ENCODE results near the gene MBD2.
"Not testable (repeated sequence)": the region's sequence is repeated elsewhere in the genome, so short reads cannot be mapped to it uniquely, and the experiment has no call there.

Gene MBD2

DNA sequence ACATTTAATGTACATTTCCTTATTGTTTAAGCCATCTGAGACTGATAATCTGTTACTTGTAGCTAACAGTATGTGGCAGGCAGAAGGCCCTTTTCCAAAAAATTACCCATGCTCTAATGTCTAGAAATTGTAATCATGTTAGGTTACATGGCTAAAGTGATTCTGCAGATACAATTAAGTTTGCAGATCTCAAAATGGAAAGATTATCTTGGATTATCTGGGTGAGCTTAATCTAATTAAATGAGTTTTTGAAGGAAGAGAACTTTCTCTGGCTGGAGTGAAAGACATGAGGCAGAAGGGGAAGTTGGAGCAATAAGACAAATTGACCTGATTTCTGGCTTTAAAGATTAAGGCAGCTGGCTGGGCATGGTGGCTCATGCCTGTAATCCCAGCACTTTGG is 76.3 kb downstream of the MBD2 start:
- no peak for DNase-seq

DNA sequence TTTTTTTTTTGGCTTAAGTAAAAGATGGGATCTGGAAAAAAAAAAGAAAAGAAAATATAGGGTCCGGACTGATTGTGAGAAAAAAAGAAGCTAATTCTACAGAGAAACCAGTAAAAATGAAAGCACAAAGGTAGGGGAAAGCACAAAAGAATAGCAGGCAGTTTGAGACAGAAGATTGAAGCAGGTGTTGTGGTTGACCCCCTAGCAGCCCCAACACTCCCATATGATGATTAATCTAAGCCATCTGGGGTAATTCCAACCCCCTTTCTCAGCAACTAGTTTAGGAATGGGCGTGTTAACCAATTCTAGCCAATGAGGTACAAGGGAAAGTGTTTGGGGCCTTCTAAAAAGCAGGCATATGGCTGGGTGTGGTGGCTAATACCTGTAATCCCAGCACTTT is 77.0 kb downstream of the MBD2 start:
- DNase-seq: no peak

DNA sequence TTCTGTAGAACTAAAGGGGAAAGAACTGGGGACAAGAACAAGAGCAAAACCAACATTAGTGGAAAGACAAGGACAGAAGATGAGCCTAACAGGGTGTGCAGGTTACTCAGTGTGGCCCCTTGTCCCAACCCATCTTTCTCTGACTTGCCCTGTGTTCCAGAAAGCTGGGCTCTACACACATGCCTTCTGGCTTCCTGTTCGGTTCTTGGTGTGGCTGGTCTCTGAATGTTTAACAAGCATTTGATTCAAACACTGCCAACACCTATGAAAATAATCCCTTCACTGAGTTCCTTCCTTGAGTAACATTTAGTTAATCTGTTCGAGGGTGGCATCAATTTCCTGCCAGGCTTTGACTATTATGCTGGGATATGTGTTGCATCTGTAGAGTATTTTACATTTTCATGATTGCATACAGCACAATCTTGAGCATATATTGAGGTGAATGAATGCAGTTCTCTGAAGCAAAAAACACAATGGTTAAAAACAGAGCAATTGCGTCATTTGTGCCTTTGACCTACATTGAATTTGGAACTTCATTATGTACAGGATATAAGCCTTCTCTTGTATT is 83.3 kb downstream of the MBD2 start:
- no peak for DNase-seq

DNA sequence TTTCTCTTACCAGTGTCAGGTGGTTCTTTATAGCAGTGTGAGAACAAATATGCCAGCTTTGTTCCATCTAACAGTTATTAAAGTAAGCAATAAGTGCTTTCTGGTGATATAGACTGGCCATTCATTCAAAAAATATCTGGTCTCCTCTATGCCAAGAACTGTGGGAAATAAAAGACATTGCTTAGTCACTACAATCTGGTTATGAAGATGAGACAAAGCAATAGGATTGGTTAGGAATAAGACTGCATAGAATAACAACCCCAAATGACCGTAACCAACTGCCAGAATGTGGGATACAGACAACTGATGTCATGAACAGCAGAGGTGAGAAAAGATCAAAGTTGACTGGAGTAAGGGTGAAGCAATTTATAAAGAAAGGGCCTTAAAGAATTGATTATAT is 83.8 kb downstream of the MBD2 start:
- DNase-seq: no peak

DNA sequence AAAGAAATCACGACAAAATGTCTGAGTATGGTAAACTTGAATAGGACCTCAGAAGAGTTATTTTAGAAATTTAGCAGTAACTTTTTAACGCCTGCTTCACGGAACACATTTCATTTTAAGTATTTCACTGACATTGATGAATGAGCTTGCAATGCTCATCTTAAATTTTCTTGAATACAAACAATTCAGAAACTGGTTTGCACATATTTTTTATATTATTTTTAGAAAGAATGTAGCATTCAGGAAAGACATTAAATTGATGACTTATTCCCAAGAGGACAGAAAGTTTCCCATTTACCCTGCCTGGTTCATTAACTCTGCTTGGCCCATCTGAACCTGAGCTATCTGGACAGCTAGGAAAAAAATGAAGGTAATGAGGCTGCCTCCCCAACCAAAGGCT is 89.3 kb downstream of the MBD2 start:
- DNase-seq: no peak

DNA sequence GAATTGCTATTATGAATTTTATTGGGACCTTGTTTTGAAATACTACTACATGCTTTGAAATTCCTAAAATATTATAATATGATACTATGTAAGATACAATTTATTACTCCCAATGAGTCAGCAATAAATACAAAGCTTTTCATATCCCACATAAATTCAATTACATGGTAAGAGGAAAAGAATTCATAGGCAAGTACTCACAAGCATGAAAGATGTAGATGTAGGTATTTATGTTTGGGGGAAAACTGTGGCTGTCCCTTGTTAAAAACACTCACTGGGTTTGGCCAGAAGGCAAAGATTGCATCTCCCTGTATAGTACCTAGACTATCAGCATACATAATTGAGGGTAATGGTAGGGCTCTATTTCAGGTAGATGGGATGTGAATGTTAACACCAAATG is 90.4 kb downstream of the MBD2 start:
- DNase-seq: no peak

DNA sequence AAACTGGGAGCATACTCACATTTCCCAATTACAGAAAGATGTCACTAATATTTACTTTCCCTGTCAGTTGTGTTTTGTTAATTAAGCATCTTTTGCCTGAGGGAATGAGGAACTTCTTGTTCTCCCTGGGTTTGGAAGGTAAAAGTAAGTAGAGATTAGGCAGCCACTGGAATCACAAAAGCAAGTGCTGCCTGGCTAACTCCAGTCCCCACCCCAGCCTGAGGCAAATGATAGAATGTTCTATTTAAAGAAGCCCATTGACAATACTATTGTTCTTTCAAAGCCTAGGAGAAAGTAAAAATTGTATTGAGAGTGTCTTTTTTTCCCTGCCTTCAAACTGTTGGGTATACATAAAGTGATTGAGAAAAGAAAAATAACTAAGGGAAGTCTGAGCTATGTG is 93.8 kb downstream of the MBD2 start:
- no peak for DNase-seq

DNA sequence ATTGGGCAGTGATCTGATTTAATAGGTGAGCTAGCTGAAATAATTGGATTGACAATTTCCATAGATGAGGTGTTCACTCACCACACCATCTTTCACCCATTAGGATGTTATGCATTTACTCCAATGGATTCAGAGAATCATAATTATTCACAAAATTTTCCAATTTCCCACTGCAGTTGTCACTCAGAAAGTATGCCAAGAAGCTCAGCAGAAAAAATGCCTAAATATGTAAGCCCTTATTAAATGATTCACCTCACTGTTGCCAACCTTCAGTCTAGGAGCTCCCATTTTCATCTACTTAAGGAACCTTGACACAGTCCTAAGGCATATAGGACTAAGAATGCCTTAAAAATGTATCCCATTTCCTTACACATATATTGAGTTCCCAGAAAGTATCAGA is 94.3 kb downstream of the MBD2 start:
- no peak for DNase-seq

DNA sequence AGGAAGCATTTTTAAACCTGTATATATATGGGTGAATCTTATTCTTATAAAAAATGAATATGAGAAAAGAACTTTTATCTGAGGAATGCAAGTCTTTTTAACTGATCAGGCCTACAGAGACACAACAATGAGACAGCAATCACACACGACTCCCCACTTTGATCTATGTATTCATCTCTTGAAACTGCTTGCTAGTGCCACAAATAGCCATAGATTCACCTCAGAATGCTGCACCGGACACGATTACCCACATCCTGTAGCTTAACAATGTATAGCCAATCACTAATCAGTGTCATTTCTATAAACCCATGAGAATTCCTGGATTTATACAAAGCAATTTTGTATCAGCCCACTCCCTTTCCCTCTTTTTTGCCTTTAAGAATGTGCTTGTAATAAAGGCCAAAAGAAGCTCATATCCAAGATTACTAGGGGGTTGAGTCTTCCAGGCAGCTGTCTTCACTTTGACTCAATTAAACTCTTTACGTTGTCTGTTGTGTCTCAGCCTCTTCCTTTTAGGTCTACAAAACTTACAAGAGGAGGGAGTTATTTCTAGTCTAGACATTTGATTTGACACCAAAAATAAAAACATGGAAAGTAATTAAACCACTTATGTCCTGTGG is 94.9 kb downstream of the MBD2 start:
- DNase-seq: no peak

DNA sequence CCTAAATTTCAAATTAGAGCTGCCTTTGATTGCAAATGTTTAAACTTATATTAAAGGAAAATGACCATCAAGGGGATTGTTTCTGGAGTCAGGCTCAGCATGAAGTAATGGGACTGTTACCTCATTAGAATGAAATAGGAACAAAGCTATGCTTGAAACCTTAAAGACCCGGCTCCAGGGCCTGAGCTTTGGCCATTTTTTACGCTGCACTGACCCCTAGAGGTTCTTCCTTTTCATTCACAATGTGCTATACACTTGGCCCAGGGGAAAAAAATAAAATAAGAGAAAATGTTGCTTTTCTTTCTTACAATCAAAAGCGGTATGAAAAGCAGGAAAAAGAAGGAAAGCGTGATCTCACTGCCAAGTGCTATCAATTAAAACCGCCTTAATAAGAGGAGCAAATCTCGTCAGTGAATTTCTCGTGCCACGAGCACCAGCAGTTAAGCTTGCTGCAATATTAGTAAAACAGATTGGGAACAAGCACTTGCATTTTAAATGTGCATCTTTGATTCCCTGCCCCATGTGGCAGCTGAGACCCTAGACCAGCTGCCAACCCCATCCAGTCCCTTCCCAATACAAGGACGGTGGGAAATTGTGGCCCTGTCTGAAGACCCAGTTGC is 96.6 kb downstream of the MBD2 start:
- DNase-seq: peak; percentile 62

DNA sequence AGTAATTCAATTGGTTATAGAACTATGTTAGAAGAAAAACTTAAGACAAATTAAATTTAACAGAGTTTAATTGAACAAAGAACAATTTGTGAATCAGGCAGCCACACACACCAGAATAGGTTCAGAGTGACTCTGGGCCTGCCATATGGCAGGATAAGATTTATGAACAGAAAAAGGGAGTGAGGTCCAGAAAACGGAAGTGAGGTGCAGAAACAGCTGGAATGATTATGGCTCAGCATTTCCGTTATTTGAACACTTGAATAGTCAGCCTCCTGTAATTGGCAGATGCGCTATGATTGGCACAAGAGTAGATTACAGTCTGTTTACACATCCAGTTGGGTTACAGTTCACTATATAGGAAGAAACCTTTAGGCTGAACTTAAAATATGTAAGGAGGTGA is 99.0 kb downstream of the MBD2 start:
- peak; percentile 7 for DNase-seq

DNA sequence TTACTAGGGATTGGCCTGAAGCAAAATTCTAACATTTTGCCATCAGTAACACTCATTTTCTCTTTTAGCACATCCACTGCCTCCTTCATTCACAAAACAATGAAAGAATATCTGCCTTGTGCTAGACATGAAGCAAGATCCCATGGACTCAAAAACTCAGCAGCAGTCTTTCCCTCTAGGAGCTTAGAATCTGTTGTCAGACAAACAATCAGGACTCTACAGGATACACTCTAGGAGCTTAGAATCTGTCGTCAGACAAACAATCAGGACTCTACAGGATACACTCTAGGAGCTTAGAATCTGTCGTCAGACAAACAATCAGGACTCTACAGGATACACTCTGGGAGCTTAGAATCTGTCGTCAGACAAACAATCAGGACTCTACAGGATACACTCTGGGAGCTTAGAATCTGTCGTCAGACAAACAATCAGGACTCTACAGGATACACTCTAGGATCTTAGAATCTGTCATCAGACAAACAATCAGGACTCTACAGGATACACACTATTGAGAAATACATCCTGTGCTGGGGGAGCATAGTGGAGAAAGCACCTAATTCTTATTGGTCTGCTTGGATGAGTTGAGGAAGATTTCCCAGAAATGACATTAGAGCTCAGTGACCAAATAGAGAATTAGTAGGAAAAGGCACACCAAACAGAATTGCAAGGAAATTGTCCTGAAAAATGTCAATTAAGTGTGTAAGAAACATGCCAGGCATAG is 100.6 kb downstream of the MBD2 start:
- DNase-seq: not testable (repeated sequence)

DNA sequence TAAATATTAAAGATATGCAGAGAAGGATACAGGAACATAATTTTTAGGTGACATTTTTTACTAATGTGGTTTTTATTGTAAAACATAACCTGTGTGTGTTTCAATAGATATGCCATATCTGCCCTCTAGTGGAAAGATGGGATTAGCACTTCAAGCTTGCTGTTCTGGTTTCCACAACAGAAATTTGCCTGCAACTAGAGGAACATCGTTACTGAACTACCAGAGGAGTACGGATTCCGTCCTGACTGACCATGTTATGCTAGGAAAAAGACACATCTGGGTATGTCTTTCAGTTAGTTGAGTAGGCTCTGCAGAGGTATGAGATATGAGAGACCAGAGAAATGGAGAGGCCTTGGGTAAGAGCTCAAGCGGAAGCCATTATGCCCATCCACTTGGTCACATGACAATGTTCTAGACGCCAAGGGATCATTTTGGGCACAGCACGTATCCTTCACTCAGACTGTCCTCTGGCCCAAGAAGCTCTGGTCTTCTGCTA is 104.9 kb downstream of the MBD2 start:
- DNase-seq: peak; percentile 53

DNA sequence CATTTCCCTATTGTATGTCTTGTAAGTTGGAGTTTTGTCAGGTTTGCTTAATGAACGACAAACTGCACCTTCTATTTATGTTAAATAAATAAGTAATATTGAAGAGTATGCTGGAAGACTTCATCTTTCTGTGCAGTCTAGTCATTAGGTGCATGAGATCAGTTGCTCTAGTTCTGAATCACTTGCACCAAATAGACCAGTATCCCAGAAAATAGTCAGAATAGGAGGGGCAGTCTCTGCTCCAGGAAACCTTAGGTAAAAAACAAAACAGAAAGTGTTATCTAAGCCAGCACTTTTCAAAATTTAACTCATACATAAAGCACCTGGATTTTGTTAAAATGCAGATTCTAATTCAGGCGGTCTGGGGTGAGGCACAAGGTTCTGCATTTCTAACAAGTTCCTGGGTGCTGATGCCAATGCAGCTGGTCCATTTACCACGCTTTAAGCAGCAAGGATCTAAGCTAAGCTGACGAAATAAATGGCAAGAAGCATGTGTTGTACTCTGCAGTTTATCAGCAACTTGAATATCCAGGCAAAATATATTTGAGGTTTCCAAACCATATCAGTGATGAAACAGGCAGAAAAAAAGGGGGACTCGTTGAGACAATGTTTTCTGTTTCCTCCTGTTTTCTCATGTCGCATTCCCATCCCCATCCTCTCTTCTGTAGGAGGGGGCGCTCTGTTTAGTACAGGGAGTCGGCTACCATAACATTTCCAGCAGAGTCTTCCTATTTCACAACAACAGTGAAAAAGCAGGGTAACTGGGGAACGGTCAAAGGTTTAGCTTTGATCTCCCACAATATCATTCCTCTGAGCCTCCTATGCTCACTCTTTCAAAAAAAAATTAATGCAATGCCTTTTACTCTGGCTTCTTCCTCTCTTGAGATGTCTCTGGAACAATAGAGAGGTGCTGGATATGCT is 106.4 kb downstream of the MBD2 start:
- no peak for DNase-seq

DNA sequence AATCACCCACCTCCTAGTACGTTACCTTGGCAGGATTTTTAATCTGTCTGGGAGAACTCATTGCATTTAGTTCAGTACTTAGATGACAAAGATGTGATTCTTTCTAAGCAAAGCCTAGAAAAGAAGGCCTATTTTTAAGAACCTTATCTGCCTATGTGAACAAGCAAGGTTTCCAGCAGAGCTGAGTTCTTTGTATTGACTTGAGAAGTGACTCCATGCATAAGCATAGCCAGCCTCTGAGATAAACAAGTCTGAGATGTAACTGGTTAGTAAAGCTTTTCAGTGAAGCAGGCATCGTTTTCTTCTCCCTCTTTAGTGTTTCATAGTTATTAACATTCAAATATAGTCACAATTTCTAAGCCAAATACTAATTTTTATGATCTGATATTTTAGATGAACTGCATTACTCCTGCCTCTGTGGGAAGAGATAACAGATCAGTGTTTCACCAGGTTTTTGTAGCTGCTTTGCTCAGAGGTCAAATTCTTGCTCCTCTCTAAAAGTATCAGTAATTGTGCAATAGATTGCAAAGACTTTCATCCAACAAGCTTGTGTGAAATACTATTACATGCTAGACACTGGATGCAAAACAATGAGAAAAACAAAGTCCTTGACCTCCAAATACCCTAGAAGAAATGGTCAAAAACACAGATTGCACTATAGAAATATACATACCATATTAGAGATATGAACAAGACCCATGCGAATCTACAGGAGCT is 107.8 kb downstream of the MBD2 start:
- DNase-seq: no peak

DNA sequence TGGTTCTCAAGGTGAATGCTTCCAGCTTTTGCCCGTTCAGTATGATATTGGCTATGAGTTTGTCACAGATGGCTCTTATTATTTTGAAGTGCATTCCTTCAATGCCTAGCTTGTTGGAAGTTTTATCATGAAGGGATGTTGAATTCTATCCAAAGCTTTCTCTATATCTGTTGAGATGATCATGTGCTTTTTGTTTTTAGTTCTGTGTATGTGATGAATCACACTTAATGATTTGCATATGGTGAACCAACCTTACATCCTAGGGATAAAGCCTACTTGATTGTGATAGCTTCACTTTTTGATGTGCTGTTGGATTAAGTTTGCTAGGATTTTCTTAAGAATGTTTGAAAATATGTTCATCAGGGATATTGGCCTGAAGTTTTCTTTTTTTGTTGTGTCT is 112.1 kb downstream of the MBD2 start:
- no peak for DNase-seq

DNA sequence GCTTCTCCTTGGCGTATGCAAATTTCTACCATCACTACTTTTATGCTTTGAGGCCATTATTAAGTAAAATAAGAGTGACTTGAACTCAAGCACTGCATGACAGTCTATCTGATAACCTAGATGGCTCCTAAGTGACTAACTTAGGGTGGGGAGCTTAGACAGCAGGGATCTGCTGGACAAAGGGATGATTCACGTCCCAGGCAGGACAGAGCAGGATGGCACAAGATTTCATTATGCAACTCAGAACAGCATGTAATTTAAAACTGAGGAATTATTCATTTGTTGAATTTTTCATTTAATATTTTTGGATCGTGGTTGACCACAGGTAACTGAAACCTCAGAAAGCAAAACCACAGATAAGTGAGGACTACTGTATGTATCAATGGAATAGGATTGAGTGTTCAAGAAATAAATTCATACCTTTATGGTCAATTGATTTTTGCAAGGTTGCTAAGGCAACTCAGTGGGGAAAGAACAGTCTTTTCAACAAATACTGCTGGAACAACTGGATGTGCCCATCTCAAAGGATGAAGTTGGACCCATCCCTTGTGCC is 115.3 kb downstream of the MBD2 start:
- DNase-seq: no peak

DNA sequence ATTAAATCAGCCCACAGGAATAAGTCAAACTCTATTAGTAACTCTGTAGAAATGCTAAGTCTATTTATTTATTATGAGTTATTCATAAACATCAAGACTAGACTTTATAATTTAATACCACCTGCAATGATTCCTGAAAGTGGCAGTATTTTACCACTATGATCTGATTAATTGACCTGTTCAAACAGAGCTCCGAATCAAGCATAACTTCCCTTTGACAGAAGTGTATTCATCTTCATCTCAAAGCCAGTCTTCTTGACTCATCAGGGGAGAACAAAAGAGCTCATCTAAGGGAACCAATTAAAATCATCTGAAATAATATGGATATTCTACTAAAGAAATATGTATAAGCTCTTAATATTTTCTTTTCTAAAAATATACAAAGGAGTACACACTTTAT is 122.3 kb downstream of the MBD2 start:
- DNase-seq: no peak
